ENCODE data around the gene PCK1. TPM values are rescaled to one million over a fixed set of nuclear protein-coding genes. Genes with fewer than 3 reads are reported as not detected.

Gene PCK1
- total RNA-seq, 2 donors from 2014 or later, result 214 to 328 TPM

DNA sequence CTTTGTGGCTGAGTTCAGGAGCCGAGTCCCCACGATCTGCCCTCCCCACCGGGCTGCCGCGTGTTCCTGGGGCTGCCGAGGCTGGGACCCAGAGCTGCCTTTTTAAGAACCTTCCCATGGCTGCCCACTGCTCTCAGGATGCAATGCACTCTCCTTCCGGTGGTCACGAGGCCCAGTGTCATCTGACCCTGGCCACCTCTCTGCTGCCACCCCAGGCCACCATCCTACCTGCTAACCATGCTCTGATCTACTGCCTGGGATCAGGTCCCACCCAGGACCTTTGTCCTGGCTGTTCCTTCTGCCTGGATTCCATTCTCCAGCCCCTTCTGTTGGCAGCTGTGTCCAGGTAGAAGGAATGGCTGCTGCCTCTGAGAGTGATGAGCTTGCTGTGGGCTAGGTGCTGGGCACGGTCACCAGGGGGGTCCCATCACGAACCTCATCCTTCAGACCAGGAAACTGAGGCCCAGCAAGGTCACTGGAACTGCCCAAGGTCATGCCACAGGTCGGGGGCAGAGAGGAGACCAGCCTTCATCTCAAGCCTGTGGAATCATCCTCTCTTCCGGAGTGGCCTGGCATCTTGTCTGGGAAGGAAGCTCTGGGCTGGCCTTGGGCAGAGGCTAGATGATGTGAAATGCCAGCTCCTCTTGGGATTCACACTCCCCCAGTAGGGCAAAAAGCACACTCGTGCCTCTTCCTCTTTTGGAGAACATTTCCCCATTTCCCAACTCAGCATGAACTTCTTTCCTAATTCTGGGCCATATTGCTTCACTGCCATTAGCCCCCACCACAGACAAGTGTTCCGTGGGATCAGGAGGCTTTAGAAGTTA, 20.5 kb downstream of the PCK1 start:
- intact Hi-C loops (cut with DNase I, micrococcal nuclease), result no loop called here
- DNase-seq, result peak in 1 of 2 donors; percentile 16
- peak; percentile 14 for ATAC-seq

DNA sequence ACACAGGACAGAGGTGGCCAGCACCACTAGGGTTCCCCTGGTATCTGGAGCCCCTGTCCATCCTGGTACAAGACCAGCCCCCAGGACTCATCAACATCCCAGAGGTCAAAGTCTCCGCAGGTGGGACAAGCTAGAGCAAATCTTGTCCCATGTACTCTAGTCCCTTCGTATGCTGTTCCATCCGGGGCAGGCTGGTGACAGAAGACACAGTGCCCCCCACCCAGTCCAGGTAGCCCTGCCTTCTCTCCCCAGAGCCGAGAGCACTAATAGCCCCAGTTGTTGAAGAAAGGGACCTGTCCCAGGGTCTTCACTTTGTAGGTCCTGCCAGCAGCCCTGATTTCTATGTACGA, 21.1 kb downstream of the PCK1 start:
- intact Hi-C loops (cut with DNase I, micrococcal nuclease), result no loop called here
- no peak for DNase-seq
- ATAC-seq, result no peak

DNA sequence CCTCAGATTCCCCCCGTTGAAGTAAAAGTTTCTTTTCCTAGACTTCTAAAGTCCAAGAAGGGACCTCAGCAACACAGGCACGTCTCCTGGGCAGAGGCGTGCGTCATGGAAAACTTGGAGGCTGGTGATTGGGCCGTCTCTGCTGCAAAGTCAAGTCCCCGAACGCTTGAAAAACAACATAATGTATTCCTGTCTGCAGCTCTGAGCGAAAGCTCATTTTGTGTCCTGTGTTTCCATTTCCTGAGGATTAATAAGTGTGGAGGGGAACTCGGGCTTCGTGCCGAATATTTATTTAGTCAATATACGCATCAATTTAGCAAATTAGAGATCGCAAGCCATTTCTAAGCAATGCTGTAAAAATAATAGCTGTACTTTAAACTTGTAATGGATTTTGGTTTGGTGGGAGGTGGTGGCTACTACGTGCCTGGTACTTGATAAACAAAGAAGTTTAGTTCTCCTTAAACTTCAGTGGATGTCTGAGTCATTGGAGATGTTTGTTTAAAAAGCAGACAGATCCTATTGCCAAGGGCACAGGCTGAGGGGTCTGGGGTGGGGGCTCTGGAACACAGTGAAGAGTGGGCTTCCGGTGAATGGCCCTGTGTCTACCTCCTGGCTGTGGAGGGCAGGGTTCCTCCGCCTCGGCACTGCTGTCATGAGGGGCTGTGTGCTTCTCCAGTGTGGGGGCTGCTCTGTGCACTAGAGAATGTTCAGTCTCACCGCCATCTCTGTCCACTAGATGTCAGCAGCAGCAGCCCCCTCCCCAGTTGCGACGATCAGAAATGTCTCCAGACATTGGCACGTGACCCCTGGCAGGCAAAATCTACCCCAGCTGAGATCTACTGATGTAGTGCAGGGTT, 21.8 kb downstream of the PCK1 start:
- intact Hi-C loops (cut with DNase I, micrococcal nuclease), result no loop called here
- DNase-seq (no peak), ATAC-seq (no peak)

DNA sequence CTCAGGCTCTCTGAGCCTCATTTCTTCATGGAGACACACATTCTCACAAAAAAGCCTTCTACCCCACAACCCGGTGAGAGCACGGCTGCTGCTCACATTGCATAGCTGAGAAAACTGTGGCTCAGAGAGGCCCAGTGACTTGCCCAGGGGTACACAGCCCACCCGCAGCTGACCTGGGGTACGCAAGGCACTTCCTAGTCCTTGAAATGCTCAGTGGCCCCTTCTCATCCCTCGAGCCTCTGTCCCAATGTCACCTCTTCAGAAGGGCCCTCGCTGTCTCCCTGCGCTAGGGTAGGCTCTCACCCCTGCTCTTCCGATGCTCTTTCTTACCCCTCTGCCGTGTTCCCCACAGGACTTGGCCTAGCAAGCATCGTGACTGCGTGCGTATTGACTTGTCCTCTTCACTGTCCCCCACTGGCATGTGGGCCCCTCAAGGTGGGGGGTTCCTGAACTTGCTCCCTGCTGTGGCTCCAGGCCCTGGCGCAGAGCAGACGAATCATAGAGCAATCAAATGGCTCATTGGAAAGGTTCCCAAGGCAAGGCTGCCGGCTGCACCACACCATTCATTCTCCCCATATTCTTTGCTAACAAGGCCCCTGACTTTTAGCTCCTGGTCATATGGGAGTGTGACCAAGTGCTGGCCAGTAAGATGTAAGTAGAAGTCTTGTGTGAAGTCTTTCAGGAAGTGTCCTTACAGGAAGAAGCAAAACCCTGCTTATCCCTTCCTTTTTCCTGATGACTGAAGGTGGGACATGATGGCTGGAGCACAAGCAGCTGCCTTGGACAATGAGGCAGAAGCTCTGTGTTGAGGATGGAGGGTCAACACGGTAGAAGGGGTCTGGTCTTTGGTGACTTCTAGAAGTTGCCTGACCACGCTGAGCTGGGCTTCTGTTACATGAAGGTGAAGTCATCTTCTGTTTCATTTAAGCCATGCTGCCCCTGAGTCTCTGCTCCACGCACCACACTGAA, 22.7 kb downstream of the PCK1 start:
- ATAC-seq, result no peak
- intact Hi-C loops (cut with DNase I, micrococcal nuclease), result no loop called here
- DNase-seq, result no peak

DNA sequence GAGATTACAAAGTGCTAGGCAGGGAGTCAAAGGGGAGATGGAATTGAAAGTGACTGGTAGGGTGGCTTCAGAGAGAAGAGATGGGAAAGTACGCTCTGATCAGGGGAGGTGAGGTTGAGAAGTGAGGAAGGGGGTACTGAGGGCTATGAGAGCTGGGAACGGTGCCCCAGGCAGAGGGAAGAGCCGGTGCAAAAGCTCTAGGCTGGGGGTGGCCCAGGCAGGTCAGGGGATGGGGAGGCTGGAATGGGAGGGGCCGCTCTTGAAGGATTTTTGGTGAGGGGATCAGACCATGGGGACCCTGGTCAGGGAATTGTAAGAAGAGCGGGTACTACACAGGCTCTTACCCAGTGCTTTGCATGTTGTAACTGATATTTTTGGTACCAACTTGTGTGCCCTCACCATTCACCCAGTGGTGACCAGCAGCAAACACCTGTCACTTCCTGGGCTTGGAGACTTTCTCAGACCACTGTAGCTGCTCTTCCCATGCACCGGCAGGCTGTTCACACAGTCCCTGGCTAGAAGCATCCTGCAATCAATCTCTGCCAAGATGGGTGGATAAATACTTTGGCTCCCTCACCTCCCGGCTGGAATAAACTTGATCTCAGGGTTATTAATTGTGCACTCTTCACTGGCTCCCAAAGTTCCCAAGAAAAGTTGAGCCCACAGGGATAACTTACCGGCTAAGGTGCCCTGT, 24.0 kb downstream of the PCK1 start:
- intact Hi-C loops (cut with DNase I, micrococcal nuclease), result no loop called here
- DNase-seq (no peak), ATAC-seq (no peak)

DNA sequence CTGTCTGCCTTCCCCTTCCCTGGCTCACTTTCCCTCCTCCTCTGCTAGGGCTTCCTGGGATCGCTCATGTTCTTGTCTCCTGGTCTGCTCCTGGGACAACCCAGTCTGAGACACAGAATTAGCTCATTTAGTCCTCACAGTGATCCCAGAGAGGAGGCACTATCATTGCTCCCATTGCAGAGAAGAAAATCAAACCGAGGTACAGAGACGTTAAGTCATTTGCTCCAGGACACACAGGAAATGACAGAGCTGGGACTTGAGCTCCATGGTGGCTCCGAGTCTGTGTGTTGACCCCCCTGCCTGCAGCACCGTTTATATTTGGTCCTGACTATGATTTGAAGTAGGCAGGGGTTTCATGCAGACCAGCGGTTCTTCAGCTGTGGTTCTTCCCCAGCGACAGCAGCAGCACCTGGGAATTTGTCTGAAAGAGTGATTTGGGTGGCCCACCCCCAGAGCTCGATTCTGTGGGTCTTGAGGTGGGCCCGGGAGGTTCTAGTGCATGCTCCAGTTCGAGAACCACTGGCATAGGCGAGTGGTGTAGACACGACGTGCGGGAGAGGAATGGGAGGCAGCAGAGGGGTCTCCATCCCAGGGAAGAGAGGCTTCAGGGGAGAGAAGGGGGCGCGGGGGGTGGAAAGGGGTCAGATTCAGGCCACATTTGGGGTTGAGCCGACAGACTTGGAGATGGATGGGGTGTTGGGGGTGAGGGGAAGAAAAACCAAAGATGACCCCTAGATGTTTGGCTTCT, 24.7 kb downstream of the PCK1 start:
- no peak for DNase-seq
- intact Hi-C loops (cut with DNase I, micrococcal nuclease), result no loop called here
- no peak for ATAC-seq

DNA sequence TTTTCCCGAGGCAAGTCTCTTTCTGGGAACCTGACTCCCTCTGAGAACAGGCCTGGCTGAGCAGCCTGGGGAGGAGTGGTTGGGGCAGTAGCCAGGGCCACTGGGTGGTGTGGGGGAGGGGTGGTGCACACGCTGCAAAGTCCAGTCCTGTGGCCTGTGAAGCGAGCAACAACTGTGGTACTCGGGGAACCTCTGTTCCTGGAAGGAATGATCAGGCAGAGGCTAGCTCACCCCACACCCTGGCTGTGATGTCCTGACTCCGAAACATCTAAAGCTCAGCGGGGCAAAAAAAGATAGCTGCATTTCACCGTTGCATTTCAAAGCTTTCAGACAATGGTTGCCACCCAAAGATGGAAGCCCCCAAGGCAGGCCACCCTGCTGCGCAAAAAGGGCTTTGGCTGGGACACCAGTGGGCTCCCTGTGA, 25.5 kb downstream of the PCK1 start:
- intact Hi-C loops (cut with DNase I, micrococcal nuclease), result no loop called here
- DNase-seq (peak; percentile 86 to 87), ATAC-seq (peak; percentile 75)

DNA sequence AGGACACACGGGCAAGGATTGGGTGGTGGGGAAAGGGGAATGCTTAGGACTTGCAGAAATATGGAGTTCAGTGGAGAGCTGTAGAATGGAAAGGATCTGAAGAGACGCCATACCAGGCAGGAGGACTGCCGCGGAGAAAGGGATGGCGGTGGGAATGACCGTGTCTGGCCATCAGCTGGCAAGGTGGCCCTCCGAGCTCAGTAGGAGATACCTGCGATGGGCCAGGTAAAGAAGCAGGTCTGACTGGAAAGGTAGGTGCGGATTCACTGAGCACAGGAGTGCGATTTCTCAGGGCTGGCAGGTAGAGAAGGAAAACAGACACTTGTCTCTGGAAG, 26.0 kb downstream of the PCK1 start:
- intact Hi-C loops (cut with DNase I, micrococcal nuclease), result no loop called here
- DNase-seq (no peak), ATAC-seq (no peak)

DNA sequence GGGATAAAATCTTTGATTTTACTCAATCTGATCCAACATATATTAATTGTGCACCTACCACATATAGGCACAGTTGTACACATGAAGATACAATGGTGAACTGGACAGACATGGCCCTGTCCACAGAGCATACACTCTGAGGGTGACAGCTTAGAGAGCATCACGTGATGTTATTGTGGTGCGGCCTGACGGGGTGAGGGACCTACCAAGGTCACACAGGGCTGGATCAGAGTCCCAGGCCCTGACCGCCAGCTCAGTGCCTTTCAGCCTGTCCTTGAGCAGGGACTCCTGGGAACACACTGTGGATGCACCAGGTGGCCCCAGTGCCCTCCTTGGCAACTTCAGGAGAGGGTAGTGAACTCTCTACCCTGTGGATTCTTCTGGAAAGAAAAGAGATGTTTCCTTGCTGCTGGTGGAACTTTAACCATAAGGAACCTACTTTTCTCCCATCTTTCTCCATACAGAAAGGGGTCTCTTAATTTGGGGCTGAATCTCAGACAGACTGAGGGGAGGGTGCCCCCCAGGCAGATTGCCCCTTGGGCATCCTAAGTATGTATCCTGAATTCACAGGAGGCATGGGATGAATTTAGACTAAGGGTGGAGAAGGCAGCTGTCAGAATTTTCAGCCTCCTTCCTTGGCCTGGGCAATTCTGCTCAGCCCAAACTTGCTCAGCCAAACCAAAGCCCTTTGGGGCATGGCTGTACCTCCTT, 26.5 kb downstream of the PCK1 start:
- intact Hi-C loops (cut with DNase I, micrococcal nuclease), result no loop called here
- DNase-seq, result no peak
- ATAC-seq, result no peak

DNA sequence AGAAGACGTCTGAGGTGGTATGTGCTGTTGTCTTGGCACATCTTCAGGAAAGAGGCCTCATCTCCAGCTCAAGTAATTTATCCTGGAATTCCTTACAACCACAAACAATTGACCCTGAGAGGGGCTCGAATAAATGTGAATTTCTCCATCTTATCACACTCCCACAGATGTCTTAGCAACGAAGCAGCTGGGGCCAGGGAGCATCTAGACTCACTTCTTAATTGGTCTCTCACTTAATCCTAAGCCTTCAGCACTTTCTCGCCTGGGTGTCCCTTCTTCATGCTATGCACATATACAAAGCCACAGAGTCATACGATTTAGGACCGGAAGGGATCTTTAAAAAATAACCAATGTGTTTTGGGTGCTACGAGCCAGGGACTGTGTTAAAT, 27.1 kb downstream of the PCK1 start:
- DNase-seq, result no peak
- intact Hi-C loops (cut with DNase I, micrococcal nuclease), result no loop called here
- no peak for ATAC-seq

DNA sequence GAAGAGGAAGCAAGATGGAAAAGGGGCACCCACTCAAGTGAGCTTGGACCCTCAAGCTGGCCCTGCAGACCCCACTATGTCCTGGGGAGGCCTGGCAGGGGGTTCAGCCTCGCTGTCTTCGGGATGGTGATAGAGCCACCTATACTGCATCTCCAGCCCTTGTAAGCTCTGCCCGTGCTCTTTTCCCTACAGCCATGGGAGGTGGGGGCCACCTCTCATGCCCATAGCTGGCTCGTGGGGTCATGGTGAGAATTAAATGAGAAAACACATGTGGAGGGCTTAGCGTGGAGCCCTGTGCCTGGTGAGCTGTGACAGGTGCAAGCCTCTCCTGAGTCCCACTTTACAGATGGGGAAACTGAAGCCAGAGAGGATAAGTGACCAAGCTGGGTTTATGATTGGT, 27.7 kb downstream of the PCK1 start:
- no peak for DNase-seq
- intact Hi-C loops (cut with DNase I, micrococcal nuclease), result no loop called here
- ATAC-seq, result no peak

DNA sequence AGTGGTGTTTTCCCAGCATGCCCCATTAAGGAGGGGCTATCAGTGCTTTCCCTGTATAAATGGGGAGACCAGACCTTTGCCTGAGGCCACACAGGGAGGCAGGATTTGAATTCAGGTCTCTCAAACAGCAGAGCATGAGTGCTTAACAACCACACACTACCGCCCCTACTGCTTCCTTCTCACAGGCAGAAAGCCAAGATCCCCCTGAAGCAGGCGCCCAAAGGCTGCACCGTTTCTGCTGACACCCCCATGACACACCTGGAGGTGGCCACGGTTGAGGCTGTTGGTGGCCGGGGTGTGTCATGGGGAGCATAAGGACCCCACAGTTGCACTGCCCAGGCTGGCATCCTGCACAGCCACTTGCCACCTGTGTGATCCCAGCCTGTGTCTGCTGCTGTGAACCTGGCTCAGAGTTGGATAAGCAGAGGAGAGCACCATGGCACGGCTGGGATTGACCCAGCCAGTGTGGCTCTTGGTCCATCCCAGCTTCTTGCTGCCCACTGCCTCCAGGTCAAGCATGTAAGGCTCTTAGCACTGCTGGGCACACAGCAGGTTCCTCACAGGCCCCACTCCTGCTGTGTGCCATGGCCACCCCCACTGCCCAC, 28.3 kb downstream of the PCK1 start:
- intact Hi-C loops (cut with DNase I, micrococcal nuclease), result no loop called here
- ATAC-seq, result peak; percentile 3
- no peak for DNase-seq

DNA sequence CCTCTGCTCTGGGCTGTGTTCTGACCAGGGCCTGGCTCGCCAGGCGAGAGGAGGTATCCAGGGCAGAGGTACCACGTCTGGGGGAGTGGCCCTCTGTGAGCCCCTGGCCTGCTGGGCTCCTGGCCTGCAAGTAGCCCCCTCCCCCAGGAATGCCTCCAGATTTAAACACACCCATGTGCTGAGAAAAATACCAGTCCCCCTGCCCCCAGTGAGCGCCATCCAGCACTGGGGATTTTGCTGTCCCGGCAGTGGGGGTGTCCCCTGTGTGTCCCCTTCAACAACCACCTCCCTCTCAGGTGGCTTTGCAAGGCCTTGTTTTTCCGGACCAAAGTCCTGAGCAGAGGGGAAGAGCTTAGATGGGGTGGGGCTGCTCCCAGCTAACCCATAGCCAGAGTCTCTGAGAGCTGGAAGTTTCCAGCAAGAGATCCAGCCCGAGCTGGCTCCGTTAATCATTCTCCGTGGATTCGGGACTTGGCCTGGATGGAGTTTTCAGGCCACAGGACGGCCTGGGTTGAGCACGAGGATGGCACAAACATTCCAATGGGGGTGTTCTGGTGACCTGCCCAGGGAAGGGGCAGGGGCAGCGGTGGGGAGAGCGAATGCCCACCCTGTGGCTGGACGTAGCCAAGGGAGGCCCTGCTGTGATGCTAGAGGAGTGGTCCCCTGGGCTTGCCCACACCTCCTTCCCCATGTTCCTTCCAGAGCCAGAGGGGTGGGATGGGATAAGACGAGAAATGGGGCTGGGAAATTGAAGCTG, 29.0 kb downstream of the PCK1 start:
- intact Hi-C loops (cut with DNase I, micrococcal nuclease), result loop anchor here (5.0 to 10.0 kb wide), 3 partner anchors 73 to 215 kb away; no protein-coding TSS in a partner anchor
- ATAC-seq, result peak; percentile 72
- DNase-seq, result peak; percentile 69 to 82

DNA sequence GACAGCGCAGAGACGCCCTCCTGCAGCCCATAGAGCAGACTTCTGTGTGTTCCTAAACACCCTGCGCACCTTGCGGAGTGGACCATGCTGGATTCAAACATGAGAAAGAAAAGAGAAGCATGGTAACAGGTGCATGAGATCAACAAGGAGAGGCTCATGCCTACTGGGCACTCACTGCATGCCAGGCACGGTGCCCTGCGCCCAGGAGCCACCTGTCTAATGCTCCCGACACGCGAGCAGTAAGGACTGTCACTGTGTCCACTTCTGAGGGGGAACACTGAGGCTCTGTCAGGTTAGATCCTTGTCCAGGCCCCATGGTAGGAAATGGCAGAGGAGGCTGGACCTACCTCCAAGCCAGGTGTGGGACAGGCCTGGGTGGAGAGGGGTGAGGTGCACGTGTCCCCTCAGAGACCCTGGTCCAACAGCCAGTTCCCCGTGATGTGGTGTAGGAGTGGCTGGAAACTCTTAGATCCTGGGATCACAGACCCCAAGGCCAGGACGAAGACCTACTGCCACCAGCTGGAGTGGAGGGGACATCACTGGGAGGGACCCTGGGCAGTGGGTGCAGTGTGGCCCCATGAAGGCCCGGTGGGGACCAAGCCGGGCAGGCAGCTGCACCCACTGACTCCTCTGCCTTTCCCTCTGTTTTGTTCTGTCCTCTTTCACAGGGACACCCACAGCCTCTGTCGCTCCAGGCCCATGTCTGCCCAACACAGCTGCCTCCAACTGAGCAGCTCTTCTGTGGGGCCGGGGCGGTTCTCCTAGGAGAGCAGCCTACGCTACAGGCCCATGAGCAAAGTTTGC, 29.8 kb downstream of the PCK1 start:
- intact Hi-C loops (cut with DNase I, micrococcal nuclease), result loop anchor here (5.0 to 10.0 kb wide), 3 partner anchors 73 to 216 kb away; no protein-coding TSS in a partner anchor
- DNase-seq (no peak), ATAC-seq (no peak)

Measured in left colon (tissue), 2 donors.